Measurements from ENCODE around the gene PCGF3. TPM values are rescaled to one million over a fixed set of nuclear protein-coding genes. Genes with fewer than 3 reads are reported as not detected.

The PCGF3 gene
- total RNA-seq, 1 donor from 2014 or later = 58.5 TPM

DNA sequence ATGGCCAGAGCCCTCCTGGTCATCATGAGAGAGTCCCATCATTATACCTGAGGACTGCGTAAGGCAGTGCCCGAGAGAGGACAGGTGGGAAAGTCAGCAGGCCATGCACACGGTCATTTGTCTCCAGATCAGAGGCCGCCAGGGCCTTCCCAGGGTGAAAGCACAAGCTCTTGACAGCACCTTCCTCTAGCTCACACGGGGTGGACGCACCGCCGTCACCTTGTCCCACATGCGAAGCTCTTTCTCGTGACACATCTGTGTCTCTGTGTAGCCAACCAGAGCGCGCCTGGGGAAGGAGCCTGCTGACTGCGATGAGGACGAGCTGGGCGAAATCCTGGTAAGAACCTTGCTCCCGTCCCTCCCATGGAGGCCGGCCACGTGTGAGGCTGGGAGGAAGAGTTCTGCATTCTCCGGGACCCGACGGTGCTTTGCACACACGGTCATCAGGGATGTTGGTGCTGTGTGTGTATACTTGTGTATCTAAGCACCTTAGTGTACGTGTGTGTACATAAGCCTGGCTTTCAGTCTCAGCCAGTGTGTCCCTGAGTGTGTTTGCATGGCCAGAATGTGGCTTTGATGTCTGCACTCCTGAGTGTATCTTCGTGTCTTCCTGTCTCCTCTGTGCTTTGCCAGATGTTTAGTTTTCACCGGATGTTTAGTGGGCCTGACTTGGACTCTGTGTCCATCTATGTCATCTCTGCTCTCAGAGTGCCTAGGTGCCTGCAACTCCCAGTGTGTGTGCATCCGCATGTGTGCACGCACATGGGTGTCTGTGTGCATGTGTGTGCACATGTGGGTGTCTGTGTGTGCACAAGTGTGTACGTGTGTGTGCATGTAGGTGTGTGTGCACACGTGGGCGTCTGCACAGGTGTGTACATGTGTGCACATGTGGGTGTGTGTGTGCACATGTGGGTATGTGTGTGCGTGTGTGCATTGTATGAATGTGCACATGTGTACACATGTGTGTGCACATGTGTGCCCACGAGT is 46.7 kb upstream of the PCGF3 start:
- TF ChIP-seq, protein P1, sequence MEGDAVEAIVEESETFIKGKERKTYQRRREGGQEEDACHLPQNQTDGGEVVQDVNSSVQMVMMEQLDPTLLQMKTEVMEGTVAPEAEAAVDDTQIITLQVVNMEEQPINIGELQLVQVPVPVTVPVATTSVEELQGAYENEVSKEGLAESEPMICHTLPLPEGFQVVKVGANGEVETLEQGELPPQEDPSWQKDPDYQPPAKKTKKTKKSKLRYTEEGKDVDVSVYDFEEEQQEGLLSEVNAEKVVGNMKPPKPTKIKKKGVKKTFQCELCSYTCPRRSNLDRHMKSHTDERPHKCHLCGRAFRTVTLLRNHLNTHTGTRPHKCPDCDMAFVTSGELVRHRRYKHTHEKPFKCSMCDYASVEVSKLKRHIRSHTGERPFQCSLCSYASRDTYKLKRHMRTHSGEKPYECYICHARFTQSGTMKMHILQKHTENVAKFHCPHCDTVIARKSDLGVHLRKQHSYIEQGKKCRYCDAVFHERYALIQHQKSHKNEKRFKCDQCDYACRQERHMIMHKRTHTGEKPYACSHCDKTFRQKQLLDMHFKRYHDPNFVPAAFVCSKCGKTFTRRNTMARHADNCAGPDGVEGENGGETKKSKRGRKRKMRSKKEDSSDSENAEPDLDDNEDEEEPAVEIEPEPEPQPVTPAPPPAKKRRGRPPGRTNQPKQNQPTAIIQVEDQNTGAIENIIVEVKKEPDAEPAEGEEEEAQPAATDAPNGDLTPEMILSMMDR (IDR thresholded peaks at IDR 0.05; ENCODE audit: insufficient read depth, low read length, poor library complexity, severe bottlenecking) = no peak

DNA sequence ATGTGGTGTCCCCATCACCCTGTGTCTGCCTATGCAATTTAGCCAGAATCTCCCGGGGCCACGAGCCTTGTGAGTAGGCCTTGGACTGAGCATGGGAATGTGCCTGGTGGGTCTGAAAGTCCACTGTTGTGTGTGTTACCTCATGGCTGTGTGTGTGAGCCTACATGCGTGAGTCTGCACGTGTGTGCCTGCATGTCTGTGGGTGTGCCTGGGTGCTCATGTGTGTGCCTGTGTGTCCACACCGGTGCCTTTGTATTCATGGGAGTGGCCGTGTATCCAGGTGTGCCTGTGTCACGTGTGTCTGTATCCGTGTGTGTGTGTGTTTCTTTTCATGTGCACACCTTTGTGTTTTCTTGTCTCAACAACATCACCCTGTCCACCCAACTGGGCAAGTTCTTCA is 45.8 kb upstream of the PCGF3 start:
- Histone ChIP-seq H3K36me3 (ENCODE audit: control insufficient read depth, insufficient read depth, low read length) (no peaks in the 10 kb centered on the region), H3K27me3 (ENCODE audit: control insufficient read depth, insufficient read depth, low read length) (peaks cover 9% of the 10 kb centered on the region), H3K4me3 (ENCODE audit: low read depth, low read length) (no peak overlapping the region)
- no peak for DNase-seq (ENCODE audit: low read depth)
- TF ChIP-seq, protein P1 (IDR thresholded peaks at IDR 0.05; ENCODE audit: insufficient read depth, low read length, poor library complexity, severe bottlenecking) = no peak

More for the DNA sequence above, 46.7 kb upstream of the PCGF3 start:
- Histone ChIP-seq H3K27me3 (ENCODE audit: control insufficient read depth, insufficient read depth, low read length) (peaks cover 12% of the 10 kb centered on the region), H3K4me3 (ENCODE audit: low read depth, low read length) (no peak overlapping the region), H3K36me3 (ENCODE audit: control insufficient read depth, insufficient read depth, low read length) (no peaks in the 10 kb centered on the region)
- no peak for DNase-seq (ENCODE audit: low read depth)

DNA sequence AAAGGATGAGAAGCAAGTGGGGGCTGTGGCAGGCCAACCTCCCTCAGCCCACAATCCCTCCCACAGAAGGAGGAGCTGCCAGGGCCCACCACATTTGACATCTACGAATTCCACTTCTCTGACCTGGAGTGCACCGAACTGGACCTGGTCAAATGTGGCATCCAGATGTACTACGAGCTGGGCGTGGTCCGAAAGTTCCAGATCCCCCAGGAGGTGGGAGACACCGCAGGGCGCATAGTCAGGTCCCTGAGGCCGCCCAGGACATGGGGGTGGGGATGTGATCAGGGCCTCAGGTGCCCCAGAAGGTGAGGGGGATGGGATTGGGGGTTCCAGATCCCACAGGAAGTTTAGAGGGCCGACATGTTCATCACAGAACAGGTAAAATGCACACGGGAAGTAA is 45.2 kb upstream of the PCGF3 start:
- Histone ChIP-seq H3K4me3 (ENCODE audit: low read depth, low read length) (no peak overlapping the region), H3K27me3 (ENCODE audit: control insufficient read depth, insufficient read depth, low read length) (peaks cover 4% of the 10 kb centered on the region), H3K36me3 (ENCODE audit: control insufficient read depth, insufficient read depth, low read length) (no peaks in the 10 kb centered on the region)
- TF ChIP-seq, protein P1 (IDR thresholded peaks at IDR 0.05; ENCODE audit: insufficient read depth, low read length, poor library complexity, severe bottlenecking) = no peak
- DNase-seq (ENCODE audit: low read depth) = no peak

DNA sequence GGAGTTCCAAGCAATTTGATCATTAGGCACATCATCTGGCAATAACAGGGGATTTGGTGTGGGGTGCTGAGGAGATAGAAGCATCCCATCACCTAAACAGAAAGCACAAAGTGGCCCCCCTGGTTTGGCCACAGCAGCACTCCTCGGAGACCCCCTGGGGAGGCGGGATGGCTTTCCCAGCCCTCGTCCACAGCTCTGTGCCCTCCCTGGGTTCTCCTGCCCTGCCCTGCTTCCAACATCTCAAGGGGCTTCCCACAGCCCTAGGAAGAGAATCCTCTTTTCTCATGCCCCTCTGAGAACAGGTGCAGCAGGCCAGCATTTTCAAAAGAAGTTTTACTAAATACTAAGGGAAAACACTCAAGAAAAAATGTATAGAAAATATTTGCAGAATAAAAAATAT is 44.4 kb upstream of the PCGF3 start:
- Histone ChIP-seq H3K4me3 (ENCODE audit: low read depth, low read length) (no peak overlapping the region), H3K27me3 (ENCODE audit: control insufficient read depth, insufficient read depth, low read length) (peaks cover 3% of the 10 kb centered on the region), H3K36me3 (ENCODE audit: control insufficient read depth, insufficient read depth, low read length) (no peaks in the 10 kb centered on the region)
- no peak for DNase-seq (ENCODE audit: low read depth)
- TF ChIP-seq, protein P1 (IDR thresholded peaks at IDR 0.05; ENCODE audit: insufficient read depth, low read length, poor library complexity, severe bottlenecking) = no peak

DNA sequence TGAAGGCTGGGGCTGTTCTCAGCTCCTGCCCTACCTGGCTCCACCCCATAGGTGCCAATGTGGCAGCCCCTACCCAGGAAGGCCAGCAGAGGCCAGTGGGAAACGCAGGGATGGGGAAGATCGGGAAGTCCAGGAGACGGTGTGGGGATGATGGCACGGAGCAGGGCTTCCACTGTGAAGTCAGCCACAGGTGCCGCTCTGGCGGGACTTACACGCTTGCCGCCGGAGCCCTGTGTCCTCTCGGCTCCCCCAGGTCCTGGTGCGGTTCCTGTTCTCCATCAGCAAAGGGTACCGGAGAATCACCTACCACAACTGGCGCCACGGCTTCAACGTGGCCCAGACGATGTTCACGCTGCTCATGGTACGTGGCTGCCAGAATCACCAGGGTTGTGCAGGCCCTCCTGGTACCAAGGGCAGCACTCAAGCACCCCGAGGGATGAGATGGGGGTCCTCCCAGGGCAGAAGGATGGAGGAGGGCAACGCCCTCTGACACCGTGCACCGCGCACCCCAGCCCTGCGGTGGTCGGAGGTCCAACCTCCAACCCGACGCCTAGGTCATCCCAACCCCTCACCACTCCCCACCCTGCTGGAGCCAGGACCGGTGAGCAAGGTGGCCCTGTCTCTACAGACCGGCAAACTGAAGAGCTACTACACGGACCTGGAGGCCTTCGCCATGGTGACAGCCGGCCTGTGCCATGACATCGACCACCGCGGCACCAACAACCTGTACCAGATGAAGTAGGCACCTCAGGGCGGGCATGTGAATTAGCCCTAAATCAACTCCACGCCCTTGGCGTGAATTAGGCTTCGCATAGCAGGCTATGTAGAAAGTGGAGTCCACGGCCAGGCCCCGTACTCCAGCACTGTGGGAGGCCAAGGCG is 43.5 kb upstream of the PCGF3 start:
- Histone ChIP-seq H3K27me3 (ENCODE audit: control insufficient read depth, insufficient read depth, low read length) (peaks cover 3% of the 10 kb centered on the region), H3K36me3 (ENCODE audit: control insufficient read depth, insufficient read depth, low read length) (no peaks in the 10 kb centered on the region), H3K4me3 (ENCODE audit: low read depth, low read length) (no peak overlapping the region)
- TF ChIP-seq, protein P1 (IDR thresholded peaks at IDR 0.05; ENCODE audit: insufficient read depth, low read length, poor library complexity, severe bottlenecking) = no peak
- no peak for DNase-seq (ENCODE audit: low read depth)

Data from kidney epithelial cell (primary cell).